ENCODE measurements around the gene NYAP1.
A peak's percentile ranks its signal among the peaks of the same experiment; 100 is the strongest.

DNA sequence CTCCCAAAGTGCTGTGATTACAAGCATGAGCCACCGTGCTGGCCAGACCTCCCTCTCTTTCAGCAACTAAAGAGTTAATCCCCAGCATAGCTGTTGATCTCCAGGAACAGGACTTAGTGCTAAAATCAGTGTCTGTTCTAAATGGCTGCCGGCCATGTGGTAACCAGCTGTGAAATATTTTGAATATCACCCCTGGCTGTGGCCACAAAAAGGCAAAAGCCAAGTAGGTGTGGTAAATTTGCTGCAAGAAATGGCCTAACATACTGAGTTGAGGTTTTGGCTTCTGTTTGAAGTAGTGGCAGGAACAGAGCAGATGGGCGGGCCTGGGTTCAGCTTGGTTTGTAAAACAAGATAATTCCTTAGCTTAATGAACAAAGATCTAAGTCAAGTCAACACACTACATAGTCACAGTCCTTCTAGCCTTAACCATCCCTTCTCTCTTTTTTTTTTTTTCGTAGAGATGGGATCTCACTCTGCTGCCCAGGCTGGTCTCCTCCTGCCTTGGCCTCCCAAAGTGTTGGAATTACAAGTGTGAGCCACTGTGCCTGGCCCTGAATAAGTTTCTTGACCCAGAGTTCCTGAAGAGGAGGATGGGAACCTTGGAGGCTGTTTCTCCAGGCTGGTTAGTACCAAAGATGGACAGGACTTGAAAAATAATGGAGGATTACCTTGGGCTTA lies 32.5 kb downstream of the NYAP1 start:
- TF ChIP-seq POLR2AphosphoS5 (IDR thresholded peaks at IDR 0.05) (peak; percentile 24 to 36), POLR2A (IDR thresholded peaks at IDR 0.05; ENCODE audit: low read depth) (no peak)
- TF ChIP-seq, protein P1, sequence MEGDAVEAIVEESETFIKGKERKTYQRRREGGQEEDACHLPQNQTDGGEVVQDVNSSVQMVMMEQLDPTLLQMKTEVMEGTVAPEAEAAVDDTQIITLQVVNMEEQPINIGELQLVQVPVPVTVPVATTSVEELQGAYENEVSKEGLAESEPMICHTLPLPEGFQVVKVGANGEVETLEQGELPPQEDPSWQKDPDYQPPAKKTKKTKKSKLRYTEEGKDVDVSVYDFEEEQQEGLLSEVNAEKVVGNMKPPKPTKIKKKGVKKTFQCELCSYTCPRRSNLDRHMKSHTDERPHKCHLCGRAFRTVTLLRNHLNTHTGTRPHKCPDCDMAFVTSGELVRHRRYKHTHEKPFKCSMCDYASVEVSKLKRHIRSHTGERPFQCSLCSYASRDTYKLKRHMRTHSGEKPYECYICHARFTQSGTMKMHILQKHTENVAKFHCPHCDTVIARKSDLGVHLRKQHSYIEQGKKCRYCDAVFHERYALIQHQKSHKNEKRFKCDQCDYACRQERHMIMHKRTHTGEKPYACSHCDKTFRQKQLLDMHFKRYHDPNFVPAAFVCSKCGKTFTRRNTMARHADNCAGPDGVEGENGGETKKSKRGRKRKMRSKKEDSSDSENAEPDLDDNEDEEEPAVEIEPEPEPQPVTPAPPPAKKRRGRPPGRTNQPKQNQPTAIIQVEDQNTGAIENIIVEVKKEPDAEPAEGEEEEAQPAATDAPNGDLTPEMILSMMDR (IDR thresholded peaks at IDR 0.05) = no peak
